Measurements from ENCODE around the gene PPP4C.
"Not testable (repeated sequence)": the region's sequence is repeated elsewhere in the genome, so short reads cannot be mapped to it uniquely, and the experiment has no call there.

PPP4C gene

DNA sequence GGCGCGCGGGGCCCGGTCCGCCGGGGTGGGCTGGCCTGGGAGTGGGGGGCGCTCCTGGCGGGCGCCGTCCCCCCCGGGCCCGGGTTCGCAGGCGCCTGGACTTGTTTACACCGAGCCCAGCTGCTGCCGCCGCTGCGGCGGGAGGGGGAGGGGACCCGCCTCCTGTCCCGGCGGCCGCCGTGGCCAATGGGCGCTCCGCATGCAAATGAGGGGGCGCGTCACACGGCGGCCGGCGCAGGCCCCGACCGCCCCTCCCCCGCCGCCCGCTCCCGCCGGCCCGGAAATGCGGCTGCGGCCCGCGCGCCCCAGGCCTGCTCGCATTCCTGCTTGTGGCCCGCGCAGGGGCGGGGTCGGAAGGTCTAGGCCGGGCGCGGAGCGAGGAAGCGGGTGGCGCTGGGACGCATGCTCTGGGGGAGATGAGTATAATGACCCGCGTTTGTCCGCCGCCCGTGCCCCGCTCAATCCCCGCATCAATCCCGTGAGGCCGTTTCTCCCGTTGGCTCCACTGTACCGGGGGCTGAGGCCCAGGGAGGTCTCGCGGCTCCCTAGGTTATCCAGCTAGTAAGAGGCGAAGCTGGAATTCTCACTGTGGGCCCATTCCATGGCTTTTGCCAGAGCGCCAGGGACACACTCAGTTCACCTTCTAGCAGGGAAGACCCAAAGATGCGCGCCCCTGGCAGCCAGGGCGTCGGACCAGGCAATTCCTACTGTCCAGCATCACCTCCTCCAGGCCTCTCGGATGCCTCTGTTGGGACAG lies 20.5 kb downstream of the PPP4C start, which contains the start of gene YPEL3:
Gene YPEL3, minus strand, starts transcription at position 109 of the 757 bp plus-strand sequence. CDS start 731 bp downstream, outside the sequence.
- peak; percentile 20 to 97 (median 88) for DNase-seq

DNA sequence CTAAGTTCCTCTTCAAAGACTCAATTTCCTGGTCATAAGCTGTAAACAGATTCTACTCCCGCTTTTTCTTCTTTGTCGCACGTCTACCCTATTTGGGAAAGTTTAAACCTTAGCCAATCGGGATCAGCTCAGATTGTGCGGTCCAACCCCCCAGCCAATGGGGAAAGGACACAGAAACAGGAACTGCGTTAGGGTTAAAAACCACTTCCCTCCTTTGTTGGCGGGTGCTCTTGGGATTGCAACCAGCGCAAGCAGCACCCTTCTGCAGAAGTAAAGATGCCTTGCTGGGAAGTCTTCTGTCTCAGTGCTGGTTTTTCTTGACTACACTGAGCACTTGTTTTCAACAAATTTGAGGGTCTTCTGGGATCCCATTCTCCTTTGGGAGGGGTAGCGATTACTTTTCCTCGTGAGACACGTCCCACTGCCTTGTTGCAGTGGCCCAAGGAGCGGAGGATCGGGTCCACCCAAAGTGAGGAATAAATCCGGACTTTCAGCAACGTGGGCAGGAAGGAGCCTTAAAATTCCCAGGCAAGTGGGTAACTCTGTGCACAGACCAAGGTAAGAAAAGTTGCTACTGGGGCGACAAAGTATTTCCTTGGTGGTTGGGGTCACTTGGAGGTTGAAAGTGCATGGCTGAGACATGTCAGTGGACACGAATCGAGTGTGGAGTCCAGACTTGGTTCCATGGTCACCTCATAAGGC lies 21.2 kb downstream of the PPP4C start:
- DNase-seq = no peak

DNA sequence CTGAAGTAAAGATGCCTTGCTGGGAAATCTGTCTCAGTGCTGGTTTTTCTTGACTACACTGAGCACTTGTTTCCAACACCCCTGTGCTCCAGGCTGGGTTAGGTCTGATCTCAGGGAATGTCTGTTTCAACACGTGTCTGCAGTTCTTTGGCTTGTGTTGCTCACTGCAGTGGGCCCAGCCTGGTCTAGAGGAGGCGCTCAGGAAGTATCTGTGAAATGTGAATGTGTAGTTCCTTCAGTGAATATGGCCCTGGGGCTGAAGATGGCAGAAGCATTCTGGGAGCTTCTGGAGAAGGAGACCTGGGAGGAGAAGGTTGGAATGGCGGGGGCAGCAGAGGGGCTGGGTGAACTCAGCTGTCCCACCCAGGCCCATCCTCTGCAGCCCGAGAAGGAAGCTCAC lies 28.3 kb downstream of the PPP4C start:
- DNase-seq = no peak

GRCh38 chr16:30104492-30104891 lies 28.7 kb downstream of the PPP4C start:
- DNase-seq = no peak

DNA sequence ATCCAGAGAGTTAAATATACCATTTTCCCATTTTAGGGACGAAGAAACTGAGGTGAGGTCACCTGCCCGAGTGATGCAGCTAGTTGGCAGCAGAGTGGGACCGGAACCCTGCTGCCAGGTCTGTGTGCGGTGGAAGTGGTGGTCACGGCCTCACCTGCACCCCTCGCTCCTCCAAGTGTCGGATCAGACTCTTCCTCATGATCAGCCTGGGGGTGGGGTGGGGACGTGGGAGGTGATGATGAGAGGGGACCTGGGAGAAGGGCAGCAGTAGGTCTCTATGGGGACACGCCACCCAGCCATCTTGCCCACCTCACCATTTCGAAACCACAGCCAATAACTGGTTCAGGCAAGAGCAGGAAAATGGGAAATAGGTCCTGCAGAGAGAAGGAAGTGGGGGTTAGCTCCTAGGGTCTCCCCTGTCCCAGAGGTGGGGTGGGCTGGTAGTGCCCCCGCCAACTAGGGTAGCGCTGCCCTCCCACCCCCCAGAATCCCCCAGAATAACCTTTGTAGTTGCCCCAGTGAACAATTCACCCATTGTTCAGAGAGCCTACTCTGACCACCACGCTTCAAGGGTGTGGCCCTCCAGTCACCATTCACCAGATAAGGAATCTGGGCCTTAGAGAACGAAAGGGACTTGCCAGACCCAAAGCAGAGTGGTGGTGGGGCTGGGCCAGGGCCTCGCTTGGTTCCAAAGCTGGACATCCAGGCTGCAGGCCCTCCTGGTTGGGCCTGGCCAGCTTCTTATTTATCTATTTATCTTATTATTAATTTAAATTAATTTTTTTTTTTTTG lies 32.5 kb downstream of the PPP4C start:
- no peak for DNase-seq

DNA sequence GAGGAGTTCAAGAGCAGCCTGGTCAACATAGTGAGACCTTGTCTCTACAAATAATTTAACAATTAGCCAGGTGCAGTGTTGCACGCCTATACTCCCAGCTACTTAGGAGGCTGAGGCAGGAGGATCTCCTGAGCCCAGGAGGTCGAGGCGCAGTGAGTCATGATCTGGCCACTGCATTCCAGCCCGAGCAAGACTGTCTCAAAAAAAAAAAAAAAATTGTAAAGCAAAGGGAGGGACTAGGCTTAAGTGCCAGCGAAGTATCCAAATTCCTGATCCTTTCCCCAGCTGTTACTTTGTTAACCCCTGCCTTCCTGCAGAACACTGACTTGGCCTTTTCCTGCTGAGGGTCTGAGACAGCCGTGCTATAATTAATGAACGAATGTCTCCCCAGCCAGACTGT lies 34.9 kb downstream of the PPP4C start:
- no peak for DNase-seq

DNA sequence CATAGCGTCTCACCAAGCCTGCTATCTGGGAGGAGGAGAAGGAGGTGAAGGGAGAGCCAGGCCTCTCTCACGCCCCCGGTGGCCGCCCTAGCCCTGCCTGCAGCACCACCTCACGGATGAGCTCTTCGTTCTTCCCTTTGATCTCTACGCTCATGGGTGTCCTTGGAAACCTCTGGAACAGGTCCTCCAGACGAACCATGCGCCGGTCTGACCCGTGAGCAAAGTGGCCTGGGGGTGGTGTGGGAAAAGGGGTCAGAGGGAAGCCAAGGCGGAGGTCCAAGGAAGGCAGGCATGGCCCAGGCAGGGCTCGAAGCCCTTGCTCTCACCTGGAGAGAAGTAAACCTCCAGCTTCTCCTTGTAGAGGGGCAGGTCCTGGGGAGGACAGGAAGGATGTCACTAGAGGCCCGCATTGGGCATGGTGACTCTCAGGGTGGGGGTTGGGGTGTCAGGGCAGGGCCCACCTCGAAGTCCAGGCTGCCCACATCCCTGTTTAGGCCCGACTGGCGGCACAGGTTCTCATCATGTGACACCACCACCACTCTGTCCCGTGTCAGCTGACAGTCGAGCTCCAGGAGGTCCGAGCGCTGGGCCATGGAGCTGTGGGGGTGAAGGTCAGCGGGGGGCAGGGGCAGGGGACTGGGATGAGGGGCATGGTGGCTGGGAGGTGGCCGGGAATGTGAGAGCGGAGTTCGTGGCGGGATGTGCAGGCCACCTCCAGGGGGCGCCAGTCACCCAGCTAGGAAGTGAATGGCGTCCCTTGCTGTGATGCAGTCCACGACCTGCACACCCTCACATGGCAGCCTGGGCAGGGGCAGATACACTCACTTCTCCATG lies 36.6 kb downstream of the PPP4C start:
- DNase-seq = peak in 16 of 58 donors; percentile 2 to 39 (median 24)

DNA sequence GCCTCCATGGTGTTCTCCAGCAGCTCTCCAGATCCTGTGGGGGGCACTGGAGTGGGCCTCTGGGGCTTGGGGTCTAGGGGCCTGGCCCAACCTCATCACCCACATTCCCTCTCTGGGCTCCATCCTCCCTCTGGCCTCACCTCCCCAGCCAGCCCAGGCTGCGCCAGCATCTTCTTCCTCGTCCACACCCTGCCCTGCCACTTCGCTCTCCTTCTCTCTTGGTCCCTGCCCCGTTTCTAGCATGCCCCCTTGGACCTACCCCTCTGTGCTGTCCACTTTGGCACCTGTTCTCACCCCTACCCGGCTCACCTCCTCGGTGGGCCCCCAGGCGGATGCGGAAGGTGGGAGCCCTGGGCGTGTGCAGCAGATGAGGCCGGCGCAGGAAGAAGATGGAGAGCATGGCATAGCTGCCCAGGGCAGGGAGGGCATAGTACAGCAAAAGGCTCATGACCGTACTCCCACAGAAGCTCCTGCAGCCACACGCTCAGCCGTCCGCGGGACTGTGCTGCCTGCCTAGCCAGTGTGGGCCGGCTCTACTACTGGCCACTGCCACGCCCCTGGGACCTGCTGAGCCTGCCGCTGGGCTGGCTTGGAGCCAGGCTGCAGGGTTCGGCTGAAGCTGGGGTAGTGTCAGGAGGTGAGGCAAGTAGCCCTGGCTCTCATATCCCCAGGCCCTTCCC lies 37.4 kb downstream of the PPP4C start, which contains the start of gene GDPD3:
Gene GDPD3, minus strand, starts transcription at position 507 of the 680 bp plus-strand sequence. Its CDS starts 59 bp downstream, at position 448.
- no peak for DNase-seq

- no peak for DNase-seq
Measured at GRCh38 chr16:30113711-30114333, 38.0 kb downstream of the PPP4C start.

- peak in 1 of 58 donors; percentile 9 for DNase-seq
Measured at GRCh38 chr16:30114411-30114810, 38.6 kb downstream of the PPP4C start.

DNA sequence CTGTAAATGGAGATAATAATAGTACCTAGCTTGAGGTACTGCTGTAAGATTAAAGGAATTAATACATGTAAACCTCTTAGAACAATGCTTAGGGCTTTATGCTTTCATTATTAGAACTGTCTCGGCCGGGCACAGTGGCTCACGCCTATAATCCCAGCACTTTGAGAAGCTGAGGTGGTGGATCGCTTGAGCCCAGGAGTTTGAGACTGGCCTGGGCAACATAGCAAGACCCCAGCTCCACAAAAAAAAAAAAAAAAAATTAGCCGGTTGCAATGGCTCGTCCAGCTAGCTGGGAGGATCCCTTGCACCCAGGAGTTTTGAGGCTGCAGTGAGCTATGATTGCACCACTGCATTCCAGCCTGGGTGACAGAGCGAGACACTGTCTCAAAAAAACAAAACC lies 39.0 kb downstream of the PPP4C start:
- DNase-seq = not testable (repeated sequence)

DNA sequence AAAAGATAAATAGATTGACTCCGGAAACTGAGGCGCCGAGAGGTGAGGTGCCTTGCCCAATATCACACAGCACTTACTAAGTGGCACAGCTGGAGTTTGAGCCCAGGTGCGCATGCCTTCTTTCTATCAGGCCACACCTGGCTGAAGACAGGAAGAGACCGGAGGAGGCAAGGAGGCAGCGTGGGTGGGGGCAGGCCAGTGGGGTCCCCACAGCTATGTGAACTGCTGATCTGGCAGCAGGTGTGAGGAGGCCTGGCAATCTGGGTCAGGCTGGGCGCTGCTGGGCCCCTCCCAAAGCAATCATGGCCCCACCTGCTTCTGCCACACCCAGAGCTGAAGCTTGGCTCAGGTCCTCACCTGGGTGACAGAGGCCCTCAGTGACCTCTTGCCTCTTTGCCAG lies 39.4 kb downstream of the PPP4C start:
- no peak for DNase-seq

- no peak for DNase-seq
Measured at GRCh38 chr16:30116291-30117207, 40.8 kb downstream of the PPP4C start.

- DNase-seq = no peak
Measured at GRCh38 chr16:30117768-30118167, 42.0 kb downstream of the PPP4C start.

DNA sequence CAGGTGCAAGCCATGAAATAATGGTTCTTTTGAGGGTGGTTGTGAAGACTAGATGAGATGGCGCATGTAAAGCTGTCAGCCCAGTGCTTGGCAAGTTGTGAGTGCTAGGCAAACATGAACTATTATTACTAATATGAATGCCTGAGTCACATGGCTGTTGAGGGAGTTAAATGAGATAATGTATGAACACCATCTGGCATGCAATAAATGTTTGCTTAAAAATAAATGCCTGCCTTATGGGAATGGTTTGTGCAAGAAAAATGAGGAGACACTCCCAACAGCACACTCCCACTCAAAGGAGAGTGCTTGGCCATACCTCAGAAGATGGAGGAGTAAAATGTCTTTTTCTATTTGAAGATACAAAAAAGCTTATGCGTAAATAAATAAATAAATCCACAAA lies 43.6 kb downstream of the PPP4C start:
- DNase-seq = peak in 3 of 58 donors; percentile 21 to 28 (median 24)

- no peak for DNase-seq
Measured at GRCh38 chr16:30120340-30121105, 44.7 kb downstream of the PPP4C start.

DNA sequence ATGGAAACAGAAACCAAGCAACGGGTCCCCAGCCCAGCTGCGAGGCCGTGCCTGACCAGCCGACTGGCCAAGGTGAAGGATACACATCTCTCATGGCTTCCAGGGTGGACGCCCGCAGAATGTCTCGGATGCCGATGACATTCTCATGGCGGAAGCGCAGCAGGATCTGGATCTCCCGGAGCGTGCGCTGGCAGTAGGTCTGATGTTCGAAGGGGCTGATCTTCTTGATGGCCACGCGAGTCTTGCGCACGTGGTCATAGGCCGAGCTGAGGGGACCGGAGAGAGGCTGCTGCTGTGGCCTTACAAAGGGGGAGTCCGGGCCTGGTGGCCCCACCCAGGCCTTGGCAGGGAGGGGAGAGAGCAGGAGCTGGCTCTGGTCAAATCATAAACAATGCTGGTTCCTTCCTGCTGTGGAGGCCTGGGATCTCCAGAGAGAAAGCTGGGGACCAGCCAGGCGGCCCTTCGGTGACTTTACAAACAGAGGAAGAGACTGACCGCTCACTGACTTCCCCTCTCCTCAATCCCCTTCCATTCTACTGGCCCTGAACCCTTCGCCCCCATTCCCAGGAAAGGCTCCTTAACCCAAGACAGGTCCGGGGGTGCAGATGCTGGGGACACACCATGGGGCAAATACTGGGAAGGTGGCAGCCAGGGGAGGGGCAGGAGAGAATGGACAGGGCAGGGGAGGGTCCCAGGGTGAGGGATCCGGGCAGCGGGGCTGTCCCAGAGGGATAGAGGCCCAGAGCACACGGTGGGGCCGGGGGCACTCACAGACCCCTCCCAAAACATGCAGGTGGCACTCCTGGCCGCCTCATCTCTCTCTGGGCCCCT lies 46.2 kb downstream of the PPP4C start:
- DNase-seq = peak in 7 of 58 donors; percentile 3 to 20 (median 14)
